Activated gamma-delta T cell treated with anti-CD3 and anti-CD28 coated beads, Interleukin-2, amount 50 U/mL, for 16 hours (primary cell): ENCODE results near the gene CNTNAP2.

Experiments used
- DNase-seq: peaks from one replicate; pipeline ENCODE4 v3.0.0-alpha.2; 2020; ENCODE audit warnings: low read depth

Gene CNTNAP2

GRCh38 chr7:146424084-146424483, 307.5 kb downstream of the CNTNAP2 start:
- DNase-seq, result no peak

DNA sequence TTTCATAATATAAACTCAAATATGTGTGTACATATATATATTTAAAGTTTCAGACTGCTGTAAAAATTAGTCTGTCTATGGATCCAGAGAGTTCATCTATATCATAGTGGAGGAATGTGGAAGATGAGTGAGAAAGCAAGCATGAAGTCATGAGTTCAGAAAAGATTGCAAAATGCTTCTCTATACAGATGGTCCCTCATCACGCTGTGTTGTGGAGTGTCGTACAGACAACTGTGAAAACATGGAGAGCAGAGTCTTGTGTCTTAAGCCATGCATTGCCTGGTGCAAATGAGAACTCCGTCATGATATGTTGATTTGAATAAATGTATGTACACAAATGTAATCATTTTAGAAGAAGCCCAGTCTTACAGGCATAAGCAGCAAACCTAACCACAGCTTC, 316.9 kb downstream of the CNTNAP2 start:
- no peak for DNase-seq

DNA sequence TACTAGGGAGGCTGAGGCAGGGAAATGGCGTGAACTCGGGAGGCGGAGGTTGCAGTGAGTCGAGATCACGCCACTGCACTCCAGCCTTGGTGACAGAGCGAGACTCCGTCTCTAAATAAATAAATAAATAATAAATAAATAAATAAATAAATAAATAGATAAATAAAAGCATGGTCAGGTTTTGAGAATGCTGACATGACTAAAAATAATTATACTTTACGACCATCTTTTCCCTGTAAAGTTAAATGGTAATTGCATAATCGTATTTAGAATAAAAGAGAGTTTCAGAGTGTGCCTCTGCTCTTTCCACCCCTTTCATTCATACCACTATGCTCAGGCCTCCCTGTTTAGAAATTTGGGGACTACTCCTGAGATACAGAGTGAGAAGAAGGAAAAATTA, 326.5 kb downstream of the CNTNAP2 start:
- DNase-seq, result no peak

DNA sequence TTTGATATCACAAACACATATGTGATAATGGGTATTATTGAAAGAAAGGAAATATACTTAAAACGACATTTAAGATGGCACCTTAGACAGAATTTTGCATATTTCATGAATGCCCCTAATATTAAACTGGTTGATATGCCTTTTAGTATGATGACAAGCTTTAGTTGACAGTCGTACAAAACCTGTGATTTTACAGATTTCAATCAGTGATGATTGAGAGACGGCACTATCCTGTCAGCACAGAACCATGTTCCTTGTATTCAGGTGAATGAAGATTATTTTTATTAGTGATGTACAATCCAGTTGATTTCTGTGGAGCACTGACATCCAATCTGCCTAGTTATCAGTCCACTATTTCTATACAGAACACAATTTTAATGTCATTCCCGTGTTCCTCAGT, 333.0 kb downstream of the CNTNAP2 start:
- DNase-seq, result no peak

GRCh38 chr7:146455091-146455655, 338.6 kb downstream of the CNTNAP2 start:
- no peak for DNase-seq

GRCh38 chr7:146479040-146479439, 362.4 kb downstream of the CNTNAP2 start:
- no peak for DNase-seq

DNA sequence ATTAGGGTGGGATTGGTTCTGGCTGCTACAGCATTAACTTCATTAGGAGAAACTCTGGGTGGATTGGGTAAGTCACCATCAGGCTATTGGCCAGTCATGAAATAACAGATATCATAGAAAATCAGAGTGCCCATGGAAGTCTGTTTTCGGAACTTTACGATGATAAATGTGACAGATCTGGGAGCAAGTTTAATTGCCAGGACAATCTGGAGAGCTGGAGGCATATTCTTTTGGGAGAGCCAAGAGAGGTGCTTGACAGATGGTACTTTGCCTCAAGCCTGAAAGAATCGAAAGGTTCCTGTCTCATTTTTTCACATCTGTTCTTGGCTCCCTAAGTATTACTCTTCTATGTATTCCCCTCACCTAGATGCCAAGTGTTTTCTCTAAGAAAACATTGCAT, 369.9 kb downstream of the CNTNAP2 start:
- DNase-seq, result no peak

- DNase-seq, result no peak
Observed at GRCh38 chr7:146492017-146492416, 375.4 kb downstream of the CNTNAP2 start.

- no peak for DNase-seq
Observed at GRCh38 chr7:146494952-146495596, 378.5 kb downstream of the CNTNAP2 start.

GRCh38 chr7:146496657-146497056, 380.1 kb downstream of the CNTNAP2 start:
- no peak for DNase-seq

- no peak for DNase-seq
Observed at GRCh38 chr7:146499970-146500369, 383.4 kb downstream of the CNTNAP2 start.

DNA sequence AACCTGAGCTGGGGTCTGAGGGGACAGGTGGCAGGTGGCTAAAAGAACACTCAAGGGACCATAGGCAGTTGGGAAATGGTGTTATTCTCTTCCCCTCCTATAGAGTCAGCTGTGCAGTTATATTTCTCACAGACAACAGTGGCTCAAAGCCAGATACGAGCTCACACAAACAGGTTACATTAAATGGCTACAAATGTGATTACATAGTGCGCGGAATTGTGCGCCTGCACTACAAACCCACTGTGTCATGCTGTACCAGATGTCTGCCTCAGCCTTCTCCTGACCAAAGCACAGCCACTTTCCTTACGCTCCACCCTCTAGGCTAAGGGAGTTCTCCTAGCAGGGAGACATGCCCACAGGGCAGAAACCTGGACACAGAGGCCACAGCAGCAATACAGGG, 387.2 kb downstream of the CNTNAP2 start:
- DNase-seq, result no peak

GRCh38 chr7:146510088-146510680, 393.6 kb downstream of the CNTNAP2 start:
- DNase-seq, result no peak

GRCh38 chr7:146514304-146514703, 397.7 kb downstream of the CNTNAP2 start:
- no peak for DNase-seq

- no peak for DNase-seq
Observed at GRCh38 chr7:146528581-146528980, 412.0 kb downstream of the CNTNAP2 start.

DNA sequence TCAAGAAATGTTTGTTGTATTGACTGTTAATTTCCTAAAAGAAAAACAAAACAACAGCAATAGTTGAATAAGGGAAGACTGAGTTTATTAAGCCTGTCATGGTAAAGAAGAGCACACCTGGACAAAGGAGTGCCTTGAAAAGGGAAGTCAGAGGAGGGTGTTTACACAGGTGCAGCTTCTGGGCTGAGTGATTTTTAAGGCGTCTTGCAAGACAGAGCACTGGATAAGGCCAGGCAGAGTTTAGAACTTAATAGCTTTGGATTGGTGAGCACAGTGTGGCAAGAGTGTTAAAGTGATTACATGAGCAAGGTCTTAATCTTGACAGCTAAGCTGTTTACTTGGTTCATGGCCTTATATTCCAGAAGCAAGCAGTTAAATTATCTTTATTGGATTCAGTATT, 423.2 kb downstream of the CNTNAP2 start:
- no peak for DNase-seq

DNA sequence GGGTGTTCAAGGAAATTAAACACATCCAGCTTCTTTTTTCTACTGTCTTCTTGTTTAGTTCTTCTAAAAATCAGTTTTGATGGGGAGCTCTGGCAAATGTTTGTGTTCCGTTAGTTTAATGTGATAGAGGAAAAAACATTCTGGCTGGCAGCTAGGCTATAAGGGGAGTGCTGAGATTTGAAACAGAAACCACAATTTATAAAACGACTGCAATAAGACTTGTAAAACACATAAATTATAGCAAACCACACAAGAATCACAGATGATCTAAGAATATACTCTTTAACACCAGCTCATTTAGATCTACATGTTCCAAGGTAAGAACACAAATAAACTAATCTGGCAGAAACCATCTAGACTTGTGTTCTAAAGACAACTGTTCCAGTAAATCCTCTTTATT, 425.5 kb downstream of the CNTNAP2 start:
- no peak for DNase-seq

DNA sequence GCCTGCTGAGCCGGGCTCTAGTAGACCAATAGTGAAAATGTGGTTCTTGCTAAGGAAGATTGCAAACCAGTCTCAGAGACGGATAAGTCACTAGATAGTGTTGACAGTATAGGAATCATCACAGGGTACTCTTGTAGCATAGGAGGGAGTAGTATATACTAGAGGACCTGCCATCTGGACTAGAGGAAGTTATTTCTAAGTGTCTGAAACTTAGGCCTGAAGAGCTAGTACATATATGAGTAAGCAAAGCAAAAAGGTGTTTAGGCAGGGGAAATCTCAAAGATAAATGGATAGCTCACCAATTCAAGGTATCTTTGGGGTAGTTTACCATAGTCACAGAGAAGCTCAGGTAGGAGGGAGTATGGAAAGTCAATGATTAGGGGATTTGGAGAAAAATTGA, 428.1 kb downstream of the CNTNAP2 start:
- DNase-seq, result no peak

DNA sequence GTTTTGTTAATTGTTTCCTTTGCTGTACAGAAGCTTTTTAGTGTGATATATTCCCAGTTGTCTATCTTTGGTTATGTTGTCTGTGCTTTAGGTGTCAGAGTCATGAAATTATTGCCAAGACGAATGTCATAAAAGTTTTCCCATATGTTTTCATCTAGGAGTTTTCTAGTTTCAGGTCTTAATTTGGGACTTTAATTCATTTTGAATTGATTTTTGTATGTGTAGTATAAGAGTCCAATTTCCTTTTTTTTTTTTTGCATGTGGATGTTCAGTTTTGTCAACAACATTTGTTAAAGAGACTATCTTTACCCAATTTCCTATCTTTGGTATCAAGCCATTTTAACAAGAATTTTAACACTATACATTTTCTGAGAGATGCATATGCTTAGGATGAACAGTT, 432.2 kb downstream of the CNTNAP2 start:
- no peak for DNase-seq

- DNase-seq, result no peak
Observed at GRCh38 chr7:146554556-146554955, 438.0 kb downstream of the CNTNAP2 start.

DNA sequence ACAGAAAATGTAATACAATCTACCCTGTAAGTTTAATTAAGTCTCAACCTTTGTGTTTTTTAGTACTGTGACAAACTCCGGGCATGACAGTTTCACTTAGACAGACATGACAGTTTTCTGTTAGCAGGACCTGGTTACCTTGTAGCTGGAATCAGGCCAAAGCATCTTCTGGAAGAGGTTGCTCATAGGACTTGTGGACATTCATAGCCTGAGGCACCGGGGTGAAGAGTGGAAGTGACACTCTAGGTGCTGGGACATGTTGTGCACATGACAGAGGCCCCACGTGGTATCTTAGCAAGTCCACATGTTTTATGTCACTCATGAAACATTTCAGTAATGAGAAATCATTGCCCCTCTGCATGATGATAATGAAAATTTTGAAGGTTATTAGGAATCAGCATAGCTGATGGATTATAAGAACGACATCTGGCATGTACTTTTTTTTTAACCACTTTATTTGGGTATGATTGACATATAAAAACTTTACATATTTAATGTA, 441.4 kb downstream of the CNTNAP2 start:
- DNase-seq, result no peak

DNA sequence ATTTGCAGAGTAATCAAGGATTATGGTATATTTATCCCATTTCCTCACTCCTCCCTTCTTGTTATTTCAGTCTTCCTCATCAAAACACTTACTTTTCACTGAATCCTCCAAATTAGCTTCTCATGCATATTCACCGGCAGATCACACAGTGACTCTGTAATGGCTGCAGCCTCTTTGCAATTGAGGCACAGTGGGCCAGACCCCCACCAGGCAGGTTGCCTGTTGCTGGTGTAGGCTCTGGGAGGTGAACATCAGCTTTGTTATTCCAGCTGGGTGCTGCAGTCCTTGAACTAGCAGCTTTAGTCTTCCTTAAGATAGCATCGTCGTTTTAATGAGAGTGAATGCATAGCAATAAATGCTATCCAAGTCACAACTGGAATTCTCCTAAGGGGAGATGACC, 449.3 kb downstream of the CNTNAP2 start:
- no peak for DNase-seq

DNA sequence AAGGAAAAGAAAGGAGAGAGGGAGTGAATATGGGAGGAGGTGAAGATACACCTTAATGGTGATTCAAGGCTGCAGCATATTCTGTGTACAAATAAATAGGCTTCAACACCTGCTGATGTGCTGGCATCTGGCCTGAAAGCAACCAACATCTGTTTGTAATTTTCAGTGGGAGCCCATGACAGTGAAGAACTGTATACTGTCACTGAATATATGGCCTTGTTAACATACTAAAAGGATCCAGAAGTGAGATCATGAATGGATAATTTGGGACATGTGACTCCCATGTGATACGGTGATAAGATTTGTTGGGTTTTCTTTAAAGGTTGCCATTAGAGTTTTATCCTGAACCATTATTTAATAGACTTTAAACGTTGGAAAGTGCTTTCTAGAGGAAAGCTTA, 459.3 kb downstream of the CNTNAP2 start:
- DNase-seq, result no peak

DNA sequence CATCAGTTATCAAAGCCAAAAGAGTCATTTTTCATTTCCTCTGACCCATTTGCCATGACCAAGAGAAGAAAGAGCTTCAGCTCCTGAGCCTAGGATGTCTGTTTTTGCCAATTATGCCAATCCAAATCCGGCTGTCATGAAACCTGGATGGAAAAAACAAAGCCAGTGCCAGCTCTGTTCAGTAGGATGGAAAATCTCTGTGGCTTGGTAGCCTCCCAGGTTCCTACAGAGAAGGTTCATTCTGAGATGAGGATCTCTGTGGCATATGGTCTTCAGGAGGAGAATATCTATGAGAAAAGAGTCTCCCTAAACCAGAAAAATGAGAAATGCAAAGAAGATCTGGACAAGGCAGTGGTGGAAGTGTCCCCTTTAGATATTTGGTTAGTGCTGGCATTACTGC, 475.4 kb downstream of the CNTNAP2 start:
- DNase-seq, result no peak
